Heart right ventricle (tissue), 16 donors: Measurements from ENCODE around the gene SPHK2. TPM values are rescaled to one million over a fixed set of nuclear protein-coding genes. Genes with fewer than 3 reads are reported as not detected.
"Not testable (repeated sequence)": the region's sequence is repeated elsewhere in the genome, so short reads cannot be mapped to it uniquely, and the experiment has no call there.

Experiments
- ATAC-seq, 8 donors: fragments of 200-7000 bp; cut with Tn5 transposase; one replicate each; pipeline ENCODE4 v1.9.1; 2020; ENCODE audit warnings: mild to moderate bottlenecking in 8 of 8, moderate library complexity in 8 of 8, moderate number of reproducible peaks in 1 of 8
- DNase-seq, 2 donors: peaks; one replicate each; pipeline ENCODE4 v3.0.0-alpha.2; 2020
- H3K27ac ChIP-seq, 10 donors: fragments of 200-600 bp; sonication (generic) in 2 of 10; one replicate each; pipeline versions ENCODE4 v1.5.0 to v1.8.0; 2020 to 2022; ENCODE audit warnings: mild to moderate bottlenecking in 3 of 10
- H3K27me3 ChIP-seq, 7 donors: fragments of 200-600 bp; one replicate each; pipeline ENCODE4 v1.8.0; 2021 to 2022; ENCODE audit warnings: mild to moderate bottlenecking in 2 of 7
- H3K36me3 ChIP-seq, 9 donors: fragments of 200-600 bp; sonication (generic) in 1 of 9; one replicate each; pipeline versions ENCODE4 v1.5.0 to v1.8.0; 2020 to 2022; ENCODE audit warnings: mild to moderate bottlenecking in 2 of 9
- H3K4me1 ChIP-seq, 9 donors: fragments of 200-600 bp; sonication (generic) in 1 of 9; one replicate each; pipeline versions ENCODE4 v1.5.0 to v1.8.0; 2020 to 2022; ENCODE audit warnings: mild to moderate bottlenecking in 4 of 9
- H3K4me3 ChIP-seq, 10 donors: fragments of 200-600 bp; sonication (generic) in 2 of 10; one replicate each; pipeline versions ENCODE4 v1.5.0 to v1.8.0; 2020 to 2022; ENCODE audit warnings: mild to moderate bottlenecking in 7 of 10, moderate library complexity in 2 of 10
- H3K9me3 ChIP-seq, 11 donors: fragments of 200-600 bp in 10 of 11; sonication (generic) in 2 of 11; one replicate each; pipeline versions ENCODE4 v1.5.0 to v1.8.0; 2013 to 2022; ENCODE audit warnings: mild to moderate bottlenecking in 2 of 11, control low read depth in 1 of 11, moderate library complexity in 1 of 11
- CTCF ChIP-seq, 9 donors: fragments of 200-600 bp; sonication (generic) in 2 of 9; IDR thresholded peaks; one replicate each; pipeline versions ENCODE4 v1.5.0 to v1.8.0; 2021 to 2022; ENCODE audit warnings: antibody characterized with exemption in 9 of 9, mild to moderate bottlenecking in 5 of 9, moderate library complexity in 1 of 9
- WGBS, 2 donors: extraction: QIAGEN DNeasy Blood & Tissue Kit; methylation state at CpG; one replicate each; pipeline ENCODE4 v1.1.7; 2013; ENCODE audit warnings: inconsistent platforms in 1 of 2; 5-methylcytosine and 5-hydroxymethylcytosine counted together
- intact Hi-C, 10 donors: fragments of 100-400 bp; cut with DNase I; formaldehyde crosslinking; loops; one replicate each; pipeline versions ENCODE4 v1.11.1 to v1.14.2; 2022
- polyA plus RNA-seq, 2 donors: library from polyadenylated mRNA; stranded (reverse); fragments of 200-250 nt; gene quantifications; one replicate each; pipeline ENCODE4 v1.2.3, GENCODE V29; 2013
- total RNA-seq, 10 donors: library from RNA; stranded (reverse); fragmentation: NEBNext Ultra II Directional in 3 of 10; extraction: Animal tissue kit (Norgen Biotek cat#: 25700) in 3 of 10; gene quantifications; one replicate each; pipeline versions ENCODE4 v1.2.1 to v1.2.4, GENCODE V29; 2021 to 2023
- donor health status: Arrhythmogenic right ventricular cardiomyopathy.
- donor health status: ischemic (EF 13 %, LVEDD 7.1; RV severe dilation, severe dysfunction).
- donor health status: healthy with polysubstance abuse.
- donor health status: DM: no; HTN: yes; CAD: no.
- donor health status: DM: no; HTN: no; CAD: no.
- donor health status: ischemic (EF 25% LVEDD 6.9; RV normal size, moderate dysfunction).
- donor health status: ischemic (EF 25% LVEDD 5.7; RV mildly dilated, moderate dysfunction).
- donor health status: healthy.
- donor health status: DM: yes; HTN: yes; CAD: no.
- donor health status: Ischemic cardiomyopathy.
- donor health status: ischemic (EF 35%, LVEDD 5.7; RV mildly dilated, moderate dysfunction).
- donor health status: nonischemic (EF 11% LVEDD 7.7; RV severe dilation, severe dysfunction).
- donor health status: DM: yes; HTN: yes; CAD: no.
- donor health status: PGD.
- donor health status: ischemic (EF 29% LVEDD 5.4; RV normal size, mild dysfunction).
- donor health status: nonischemic (EF 23%, LVEDD 6.1; RV moderate dilation, normal function).

SPHK2 gene
- total and polyA plus RNA-seq, 12 donors = 5.7 to 15.9 (median 8.2) TPM

- H3K4me1 ChIP-seq = peaks cover 0 to 10% (median 9%) of the 10 kb centered on the region in 9 donors
- H3K4me3 ChIP-seq = no peak overlapping the region
- peaks cover 0 to 5% (median 0%) of the 10 kb centered on the region in 7 donors for H3K27me3 ChIP-seq
- H3K36me3 ChIP-seq = no peaks in the 10 kb centered on the region
- TF ChIP-seq CTCF (IDR thresholded peaks at IDR 0.05) = no peak
- ATAC-seq (no peak), DNase-seq (no peak)
- 72 to 73% methylated on average over 4 of the region's 4 CpGs for WGBS, 2 donors
- intact Hi-C loops = loop anchor here in 9 of 10 donors (5.0 to 10.0 kb wide), 6 partner anchors 34 to 167 kb away; partner anchors contain the start of gene HSD17B14 (in 1 of the 9)
- H3K27ac ChIP-seq = no peak overlapping the region
- H3K9me3 ChIP-seq = no peaks in the 10 kb centered on the region
These were observed 58.9 kb downstream of the SPHK2 start for GRCh38 chr19:48678201-48678600.

GRCh38 chr19:48680006-48680405, 60.7 kb downstream of the SPHK2 start:
- WGBS, 2 donors = 94 to 95% methylated on average over 15 to 18 of the region's 19 CpGs
- intact Hi-C loops, DNase-seq, H3K4me1 ChIP-seq, H3K27me3 ChIP-seq, H3K36me3 ChIP-seq, H3K9me3 ChIP-seq, ATAC-seq, H3K4me3 ChIP-seq, H3K27ac ChIP-seq: not testable (repeated sequence)

Other genes starting within 250 kb of the SPHK2 start
- gene KDELR1, start 228.0 kb upstream of the SPHK2 start, total RNA-seq = 10 to 100 TPM; 63.2 to 95.2 (median 73.2) TPM
- 10 to 100 TPM; 55.1 to 96.0 TPM for gene KDELR1, start 228.0 kb upstream of the SPHK2 start, polyA plus RNA-seq
- gene GRIN2D, start 225.8 kb upstream of the SPHK2 start, total RNA-seq = 1 to 10 TPM in 1 of 10 donors, under 1 TPM in 9; 0.04 to 1.0 (median 0.19) TPM
- under 1 TPM; 0.22 to 0.23 TPM for gene GRIN2D, start 225.8 kb upstream of the SPHK2 start, polyA plus RNA-seq
- gene GRWD1, start 173.5 kb upstream of the SPHK2 start, total RNA-seq = 10 to 100 TPM; 13.2 to 26.2 (median 17.0) TPM
- gene GRWD1, start 173.5 kb upstream of the SPHK2 start, polyA plus RNA-seq = 10 to 100 TPM in 1 of 2 donors, 1 to 10 TPM in 1; 5.6 to 22.8 TPM
- gene KCNJ14, start 163.9 kb upstream of the SPHK2 start, total RNA-seq = under 1 TPM; 0.13 to 0.52 (median 0.30) TPM
- gene KCNJ14, start 163.9 kb upstream of the SPHK2 start, polyA plus RNA-seq = under 1 TPM; 0.29 to 0.43 TPM
- 10 to 100 TPM; 25.8 to 40.4 (median 32.2) TPM for gene CYTH2, start 150.1 kb upstream of the SPHK2 start, total RNA-seq
- 10 to 100 TPM; 28.2 to 41.9 TPM for gene CYTH2, start 150.1 kb upstream of the SPHK2 start, polyA plus RNA-seq
- gene LMTK3, start 107.7 kb upstream of the SPHK2 start, total RNA-seq = 1 to 10 TPM in 4 of 10 donors, under 1 TPM in 6; 0.40 to 1.3 (median 0.88) TPM
- gene LMTK3, start 107.7 kb upstream of the SPHK2 start, polyA plus RNA-seq = 1 to 10 TPM in 1 of 2 donors, under 1 TPM in 1; 0.12 to 1.5 TPM
- gene SULT2B1, start 67.3 kb upstream of the SPHK2 start, total RNA-seq = under 1 TPM in 3 of 10 donors, not detected in 7; 0.42 to 0.70 (median 0.42) TPM
- gene SULT2B1, start 67.3 kb upstream of the SPHK2 start, polyA plus RNA-seq = under 1 TPM; 0.13 to 0.44 TPM
- gene SPACA4, start 12.8 kb upstream of the SPHK2 start, total RNA-seq = not detected
- gene SPACA4, start 12.8 kb upstream of the SPHK2 start, polyA plus RNA-seq = not detected
- gene FAM83E, start 4.4 kb upstream of the SPHK2 start, total RNA-seq = not detected
- under 1 TPM in 1 of 2 donors, not detected in 1; 0.01 TPM for gene FAM83E, start 4.4 kb upstream of the SPHK2 start, polyA plus RNA-seq
- 100 to 1,000 TPM; 493 to 753 (median 543) TPM for gene RPL18, start 328 bp upstream of the SPHK2 start, total RNA-seq
- gene RPL18, start 328 bp upstream of the SPHK2 start, polyA plus RNA-seq = 1,000 to 10,000 TPM; 1,418 to 2,257 TPM
- gene DBP, start 17.9 kb downstream of the SPHK2 start, total RNA-seq = 10 to 100 TPM in 8 of 10 donors, 1 to 10 TPM in 2; 2.4 to 30.0 (median 12.8) TPM
- 10 to 100 TPM in 1 of 2 donors, 1 to 10 TPM in 1; 5.8 to 11.6 TPM for gene DBP, start 17.9 kb downstream of the SPHK2 start, polyA plus RNA-seq
- 1 to 10 TPM; 1.8 to 9.6 (median 3.8) TPM for gene CA11, start 26.7 kb downstream of the SPHK2 start, total RNA-seq
- gene CA11, start 26.7 kb downstream of the SPHK2 start, polyA plus RNA-seq = 10 to 100 TPM in 1 of 2 donors, 1 to 10 TPM in 1; 3.2 to 24.5 TPM
- gene NTN5, start 53.5 kb downstream of the SPHK2 start, total RNA-seq = under 1 TPM in 6 of 10 donors, not detected in 4; 0.17 to 0.68 (median 0.28) TPM
- under 1 TPM; 0.17 to 0.37 TPM for gene NTN5, start 53.5 kb downstream of the SPHK2 start, polyA plus RNA-seq
- gene FUT2, start 76.5 kb downstream of the SPHK2 start, total RNA-seq = not detected
- under 1 TPM in 1 of 2 donors, not detected in 1; 0.07 TPM for gene FUT2, start 76.5 kb downstream of the SPHK2 start, polyA plus RNA-seq
- gene MAMSTR, start 100.2 kb downstream of the SPHK2 start, total RNA-seq = 1 to 10 TPM; 1.9 to 7.5 (median 3.4) TPM
- 1 to 10 TPM; 2.4 to 6.4 TPM for gene MAMSTR, start 100.2 kb downstream of the SPHK2 start, polyA plus RNA-seq
- gene RASIP1, start 121.1 kb downstream of the SPHK2 start, total RNA-seq = 10 to 100 TPM; 13.6 to 23.5 (median 15.4) TPM
- 10 to 100 TPM; 19.9 to 27.3 TPM for gene RASIP1, start 121.1 kb downstream of the SPHK2 start, polyA plus RNA-seq
- gene IZUMO1, start 127.4 kb downstream of the SPHK2 start, total RNA-seq = under 1 TPM in 9 of 10 donors, not detected in 1; 0.12 to 0.95 (median 0.68) TPM
- 1 to 10 TPM in 1 of 2 donors, under 1 TPM in 1; 0.39 to 1.3 TPM for gene IZUMO1, start 127.4 kb downstream of the SPHK2 start, polyA plus RNA-seq
- gene FUT1, start 133.1 kb downstream of the SPHK2 start, total RNA-seq = 1 to 10 TPM; 1.8 to 5.7 (median 2.7) TPM
- gene FUT1, start 133.1 kb downstream of the SPHK2 start, polyA plus RNA-seq = 1 to 10 TPM; 2.2 to 5.4 TPM
- not detected for gene FGF21, start 136.0 kb downstream of the SPHK2 start, total RNA-seq
- gene FGF21, start 136.0 kb downstream of the SPHK2 start, polyA plus RNA-seq = not detected
- 10 to 100 TPM; 49.9 to 77.8 (median 65.2) TPM for gene BCAT2, start 191.5 kb downstream of the SPHK2 start, total RNA-seq
- 10 to 100 TPM; 43.7 to 96.7 TPM for gene BCAT2, start 191.5 kb downstream of the SPHK2 start, polyA plus RNA-seq
- 1 to 10 TPM; 1.1 to 5.3 (median 3.1) TPM for gene HSD17B14, start 217.0 kb downstream of the SPHK2 start, total RNA-seq
- 1 to 10 TPM; 2.4 to 2.7 TPM for gene HSD17B14, start 217.0 kb downstream of the SPHK2 start, polyA plus RNA-seq
- gene PLEKHA4, start 249.1 kb downstream of the SPHK2 start, total RNA-seq = 10 to 100 TPM; 18.5 to 70.6 (median 25.1) TPM
- gene PLEKHA4, start 249.1 kb downstream of the SPHK2 start, polyA plus RNA-seq = 10 to 100 TPM; 29.3 to 29.5 TPM